ENCODE measurements around the gene NOX3.
"Not testable (repeated sequence)": the region's sequence is repeated elsewhere in the genome, so short reads cannot be mapped to it uniquely, and the experiment has no call there.

NOX3 gene

GRCh38 chr6:155454008-155454407 lies 1.6 kb downstream of the NOX3 start:
- no peaks in the 10 kb centered on the region for H3K9me3 ChIP-seq (ENCODE audit: control insufficient read depth, insufficient read depth, low read length)
- no peaks in the 10 kb centered on the region for H3K27me3 ChIP-seq (ENCODE audit: control insufficient read depth, low read length)
- H3K4me3 ChIP-seq (ENCODE audit: low read length), result no peak overlapping the region
- no peaks in the 10 kb centered on the region for H3K36me3 ChIP-seq (ENCODE audit: control insufficient read depth, low read length)
- H3F3A ChIP-seq (ENCODE audit: control insufficient read depth, insufficient read depth), result no peaks in the 10 kb centered on the region
- no peaks in the 10 kb centered on the region for H4K20me1 ChIP-seq (ENCODE audit: control insufficient read depth, insufficient read depth, low read depth, low read length)
- TF ChIP-seq EZH2phosphoT487 (IDR thresholded peaks at IDR 0.05; ENCODE audit: borderline replicate concordance, low read length), result no peak
- no peak for TF ChIP-seq CTCF (IDR thresholded peaks at IDR 0.05; ENCODE audit: low read depth, low read length, poor library complexity, severe bottlenecking)
- peaks cover 32% of the 10 kb centered on the region for H3K4me1 ChIP-seq (ENCODE audit: control insufficient read depth, low read length)
- H3K27ac ChIP-seq (ENCODE audit: low read depth, low read length), result no peak overlapping the region
- H3K9me2 ChIP-seq (replicated peaks; ENCODE audit: control insufficient read depth, low read length), result no peaks in the 10 kb centered on the region
- H3K79me2 ChIP-seq (ENCODE audit: control insufficient read depth, low read length), result no peaks in the 10 kb centered on the region
- no peak overlapping the region for H3K4me2 ChIP-seq (ENCODE audit: low read length)

GRCh38 chr6:155452576-155452975 lies 3.1 kb downstream of the NOX3 start:
- no peaks in the 10 kb centered on the region for H3K36me3 ChIP-seq (ENCODE audit: control insufficient read depth, low read length)
- no peak overlapping the region for H3K4me3 ChIP-seq (ENCODE audit: low read length)
- H4K20me1 ChIP-seq (ENCODE audit: control insufficient read depth, insufficient read depth, low read depth, low read length), result no peaks in the 10 kb centered on the region
- H3K27me3 ChIP-seq (ENCODE audit: control insufficient read depth, low read length), result no peaks in the 10 kb centered on the region
- H3K9me2 ChIP-seq (replicated peaks; ENCODE audit: control insufficient read depth, low read length), result no peaks in the 10 kb centered on the region
- H3F3A ChIP-seq (ENCODE audit: control insufficient read depth, insufficient read depth), result no peaks in the 10 kb centered on the region
- no peaks in the 10 kb centered on the region for H3K9me3 ChIP-seq (ENCODE audit: control insufficient read depth, insufficient read depth, low read length)
- peaks cover 33% of the 10 kb centered on the region for H3K4me1 ChIP-seq (ENCODE audit: control insufficient read depth, low read length)
- no peak overlapping the region for H3K27ac ChIP-seq (ENCODE audit: low read depth, low read length)
- H3K79me2 ChIP-seq (ENCODE audit: control insufficient read depth, low read length), result no peaks in the 10 kb centered on the region
- no peak overlapping the region for H3K4me2 ChIP-seq (ENCODE audit: low read length)
- TF ChIP-seq EZH2phosphoT487 (IDR thresholded peaks at IDR 0.05; ENCODE audit: borderline replicate concordance, low read length) (no peak), CTCF (IDR thresholded peaks at IDR 0.05; ENCODE audit: low read depth, low read length, poor library complexity, severe bottlenecking) (no peak)

GRCh38 chr6:155451530-155451929 lies 4.1 kb downstream of the NOX3 start:
- H3K9me2 ChIP-seq (replicated peaks; ENCODE audit: control insufficient read depth, low read length); H3F3A ChIP-seq (ENCODE audit: control insufficient read depth, insufficient read depth); H3K27me3 ChIP-seq (ENCODE audit: control insufficient read depth, low read length); H3K4me3 ChIP-seq (ENCODE audit: low read length); H3K79me2 ChIP-seq (ENCODE audit: control insufficient read depth, low read length); H3K4me2 ChIP-seq (ENCODE audit: low read length); H3K27ac ChIP-seq (ENCODE audit: low read depth, low read length); H3K9me3 ChIP-seq (ENCODE audit: control insufficient read depth, insufficient read depth, low read length); H4K20me1 ChIP-seq (ENCODE audit: control insufficient read depth, insufficient read depth, low read depth, low read length); H3K36me3 ChIP-seq (ENCODE audit: control insufficient read depth, low read length): not testable (repeated sequence)
- peaks cover 33% of the 10 kb centered on the region for H3K4me1 ChIP-seq (ENCODE audit: control insufficient read depth, low read length)

GRCh38 chr6:155450240-155450581 lies 5.4 kb downstream of the NOX3 start:
- H3K27ac ChIP-seq (ENCODE audit: low read depth, low read length), result no peak overlapping the region
- H3K79me2 ChIP-seq (ENCODE audit: control insufficient read depth, low read length), result no peaks in the 10 kb centered on the region
- no peaks in the 10 kb centered on the region for H3F3A ChIP-seq (ENCODE audit: control insufficient read depth, insufficient read depth)
- H3K4me1 ChIP-seq (ENCODE audit: control insufficient read depth, low read length), result peaks cover 28% of the 10 kb centered on the region
- no peaks in the 10 kb centered on the region for H4K20me1 ChIP-seq (ENCODE audit: control insufficient read depth, insufficient read depth, low read depth, low read length)
- H3K4me3 ChIP-seq (ENCODE audit: low read length), result no peak overlapping the region
- H3K9me3 ChIP-seq (ENCODE audit: control insufficient read depth, insufficient read depth, low read length), result no peaks in the 10 kb centered on the region
- TF ChIP-seq CTCF (IDR thresholded peaks at IDR 0.05; ENCODE audit: low read depth, low read length, poor library complexity, severe bottlenecking), result no peak
- TF ChIP-seq EZH2phosphoT487 (IDR thresholded peaks at IDR 0.05; ENCODE audit: borderline replicate concordance, low read length), result no peak
- H3K4me2 ChIP-seq (ENCODE audit: low read length), result no peak overlapping the region
- no peaks in the 10 kb centered on the region for H3K27me3 ChIP-seq (ENCODE audit: control insufficient read depth, low read length)
- no peaks in the 10 kb centered on the region for H3K9me2 ChIP-seq (replicated peaks; ENCODE audit: control insufficient read depth, low read length)
- H3K36me3 ChIP-seq (ENCODE audit: control insufficient read depth, low read length), result no peaks in the 10 kb centered on the region

All from DOHH2 (cell line).